Fibroblast of gingiva (primary cell): ENCODE measurements around the gene ZNF74.
A peak's percentile ranks its signal among the peaks of the same experiment; 100 is the strongest.
"Not testable (repeated sequence)": the region's sequence is repeated elsewhere in the genome, so short reads cannot be mapped to it uniquely, and the experiment has no call there.

Experiments used
- DNase-seq: peaks from one replicate; pipeline ENCODE4 v3.0.0-alpha.2; 2011; ENCODE audit warnings: low read depth

The ZNF74 gene

DNA sequence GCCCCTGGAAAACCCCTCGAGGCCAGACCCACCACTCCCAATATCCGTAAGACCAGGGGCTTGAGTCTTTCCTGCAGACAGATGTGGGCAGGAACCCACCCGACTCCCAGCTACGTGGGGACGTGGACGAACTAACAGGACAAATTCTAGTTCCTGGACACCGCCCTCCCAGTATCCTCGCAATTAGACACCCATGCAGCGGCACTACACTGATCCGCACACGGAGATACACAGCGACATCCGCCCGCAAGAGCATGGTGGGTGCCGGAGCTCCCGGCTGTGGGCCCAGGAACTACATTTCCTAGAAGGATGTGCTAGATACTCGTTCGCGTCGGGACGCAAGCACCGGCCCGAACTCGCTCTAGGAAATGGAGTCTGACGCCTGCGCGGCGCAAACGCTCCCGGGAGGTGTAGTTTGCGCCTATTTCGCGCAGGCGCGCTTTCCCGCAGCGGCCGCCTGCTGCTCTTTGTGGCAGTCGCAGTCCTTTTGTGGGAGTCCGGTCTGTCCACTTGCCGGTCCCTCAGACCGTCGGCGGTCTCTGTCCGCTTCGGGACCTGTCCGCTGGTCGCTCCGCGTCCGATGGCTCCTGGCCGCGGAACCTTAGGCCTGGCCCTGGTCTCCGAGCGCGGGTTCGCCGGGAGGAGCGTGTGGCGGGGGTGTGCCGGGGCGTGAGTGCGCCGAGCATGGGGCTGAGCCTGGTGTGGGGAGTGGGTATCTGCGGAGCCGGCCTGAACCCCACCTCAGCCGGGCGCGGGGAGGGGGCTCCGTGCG lies at the start of gene ZNF74:
Gene ZNF74 (plus strand): TSS at position 447 of the 772 bp plus-strand sequence. CDS start 478 bp downstream, outside the sequence.
- peak; percentile 93 for DNase-seq

DNA sequence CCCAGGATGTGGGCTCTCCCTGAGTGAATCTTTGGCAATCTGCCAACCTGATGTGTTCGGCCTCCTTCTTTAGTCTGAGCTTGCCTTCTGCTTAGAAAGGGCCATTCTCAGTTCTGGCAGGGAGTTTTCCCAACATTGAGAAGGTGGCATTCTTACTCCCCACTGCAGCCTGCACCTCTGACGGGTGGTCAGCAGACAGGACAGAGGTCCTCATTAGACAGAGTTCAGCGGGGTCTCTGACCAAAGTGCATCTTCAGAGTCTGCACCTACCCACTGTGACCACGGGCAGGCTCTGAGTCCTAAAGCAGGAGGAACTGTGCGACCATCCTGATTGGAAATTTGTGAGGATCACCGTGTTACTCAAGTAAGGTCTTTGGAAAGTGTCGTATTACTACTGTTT lies 47.4 kb upstream of the ZNF74 start:
- not testable (repeated sequence) for DNase-seq

DNA sequence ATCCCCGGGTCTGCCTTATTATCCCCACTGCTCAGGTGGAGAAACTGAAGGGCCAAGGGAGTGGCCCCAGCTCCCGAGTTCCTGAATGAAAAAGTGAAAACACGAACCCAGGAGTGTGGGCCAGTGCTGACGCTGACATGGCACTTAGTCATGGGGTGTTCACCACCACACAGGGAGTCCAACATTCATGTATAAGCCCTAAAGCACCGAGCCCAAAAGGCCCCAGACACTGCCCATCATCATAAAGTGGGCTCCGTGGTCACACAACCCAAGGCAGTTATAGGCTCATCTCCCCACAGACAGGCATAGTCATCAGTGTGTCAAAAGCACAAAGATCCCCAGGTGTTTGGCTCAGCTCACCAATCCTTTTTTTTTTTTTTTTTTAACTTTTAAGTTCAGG lies 41.4 kb upstream of the ZNF74 start:
- DNase-seq: not testable (repeated sequence)

DNA sequence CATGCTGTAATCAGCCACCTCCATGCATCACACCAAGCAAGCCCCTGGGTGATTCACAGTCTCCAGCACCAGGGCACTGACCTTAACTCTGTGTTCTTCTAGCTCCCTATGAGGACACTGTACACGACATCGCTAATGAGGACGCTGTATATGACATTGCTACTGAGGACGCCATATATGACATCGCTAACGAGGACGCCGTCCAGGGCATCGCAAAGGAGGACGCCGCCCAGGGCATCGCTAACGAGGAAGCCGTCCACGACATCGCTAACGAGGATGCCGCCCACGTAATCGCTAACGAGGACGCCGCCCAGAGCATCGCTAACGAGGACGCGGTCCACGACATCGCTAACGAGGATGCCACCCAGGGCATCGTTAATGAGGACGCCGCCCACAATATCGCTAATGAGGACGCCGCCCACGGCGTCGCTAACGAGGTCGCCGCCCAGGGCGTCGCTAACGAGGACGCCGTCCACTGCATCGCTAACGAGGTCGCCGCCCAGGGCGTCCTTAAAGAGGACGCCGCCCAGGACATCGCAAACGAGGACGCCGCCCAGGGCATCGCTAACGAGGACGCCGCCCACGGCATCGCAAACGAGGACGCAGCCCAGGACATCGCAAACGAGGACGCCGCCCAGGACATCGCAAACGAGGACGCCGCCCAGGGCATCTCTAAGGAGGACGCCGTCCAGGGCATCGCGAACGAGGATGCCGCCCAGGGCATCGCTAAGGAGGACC lies 39.5 kb upstream of the ZNF74 start:
- DNase-seq: no peak

DNA sequence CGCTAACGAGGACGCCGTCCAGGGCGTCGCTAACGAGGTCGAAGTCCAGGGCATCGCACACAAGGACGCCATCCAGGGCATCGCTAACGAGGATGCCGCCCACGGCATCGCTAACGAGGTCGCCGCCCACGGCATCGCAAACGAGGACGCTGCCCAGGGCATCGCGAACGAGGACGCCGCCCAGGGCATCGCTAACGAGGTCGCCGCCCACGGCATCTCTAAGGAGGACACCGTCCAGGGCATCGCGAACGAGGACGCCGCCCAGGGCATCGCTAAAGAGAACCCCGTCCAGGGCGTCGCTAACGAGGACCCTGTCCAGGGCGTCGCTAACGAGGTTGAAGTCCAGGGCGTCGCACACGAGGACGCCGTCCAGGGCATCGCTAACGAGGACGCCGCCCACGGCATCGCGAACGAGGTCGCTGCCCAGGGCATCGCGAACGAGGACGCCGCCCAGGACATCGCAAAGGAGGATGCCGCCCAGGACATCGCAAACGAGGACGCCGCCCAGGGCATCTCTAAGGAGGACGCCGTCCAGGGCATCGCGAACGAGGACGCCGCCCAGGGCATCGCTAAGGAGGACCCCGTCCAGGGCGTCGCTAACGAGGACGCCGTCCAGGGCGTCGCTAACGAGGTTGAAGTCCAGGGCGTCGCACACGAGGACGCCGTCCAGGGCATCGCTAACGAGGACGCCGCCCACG lies 37.9 kb upstream of the ZNF74 start:
- not testable (repeated sequence) for DNase-seq

DNA sequence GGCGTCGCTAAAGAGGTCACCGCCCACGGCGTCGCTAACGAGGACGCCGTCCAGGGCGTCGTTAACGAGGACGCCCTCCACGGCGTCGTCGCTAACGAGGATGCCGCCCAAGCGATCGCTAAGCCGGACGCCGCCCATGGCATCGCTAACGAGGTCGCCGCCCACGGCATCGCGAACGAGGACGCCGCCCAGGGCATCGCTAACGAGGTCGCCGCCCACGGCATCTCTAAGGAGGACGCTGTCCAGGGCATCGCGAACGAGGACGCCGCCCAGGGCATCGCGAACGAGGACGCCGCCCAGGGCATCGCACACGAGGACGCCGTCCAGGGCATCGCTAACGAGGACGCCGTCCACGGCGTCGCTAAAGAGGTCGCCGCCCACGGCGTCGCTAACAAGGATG lies 37.0 kb upstream of the ZNF74 start:
- not testable (repeated sequence) for DNase-seq

DNA sequence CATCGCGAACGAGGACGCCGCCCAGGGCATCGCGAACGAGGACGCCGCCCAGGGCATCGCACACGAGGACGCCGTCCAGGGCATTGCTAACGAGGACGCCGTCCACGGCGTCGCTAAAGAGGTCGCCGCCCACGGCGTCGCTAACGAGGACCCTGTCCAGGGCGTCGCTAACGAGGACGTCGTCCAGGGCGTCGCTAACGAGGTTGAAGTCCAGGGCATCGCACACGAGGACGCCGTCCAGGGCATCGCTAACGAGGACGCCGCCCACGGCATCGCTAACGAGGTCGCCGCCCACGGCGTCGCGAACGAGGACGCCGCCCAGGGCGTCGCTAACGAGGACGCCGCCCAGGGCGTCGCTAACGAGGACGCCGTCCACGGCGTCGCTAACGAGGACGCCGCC lies 36.0 kb upstream of the ZNF74 start:
- not testable (repeated sequence) for DNase-seq

DNA sequence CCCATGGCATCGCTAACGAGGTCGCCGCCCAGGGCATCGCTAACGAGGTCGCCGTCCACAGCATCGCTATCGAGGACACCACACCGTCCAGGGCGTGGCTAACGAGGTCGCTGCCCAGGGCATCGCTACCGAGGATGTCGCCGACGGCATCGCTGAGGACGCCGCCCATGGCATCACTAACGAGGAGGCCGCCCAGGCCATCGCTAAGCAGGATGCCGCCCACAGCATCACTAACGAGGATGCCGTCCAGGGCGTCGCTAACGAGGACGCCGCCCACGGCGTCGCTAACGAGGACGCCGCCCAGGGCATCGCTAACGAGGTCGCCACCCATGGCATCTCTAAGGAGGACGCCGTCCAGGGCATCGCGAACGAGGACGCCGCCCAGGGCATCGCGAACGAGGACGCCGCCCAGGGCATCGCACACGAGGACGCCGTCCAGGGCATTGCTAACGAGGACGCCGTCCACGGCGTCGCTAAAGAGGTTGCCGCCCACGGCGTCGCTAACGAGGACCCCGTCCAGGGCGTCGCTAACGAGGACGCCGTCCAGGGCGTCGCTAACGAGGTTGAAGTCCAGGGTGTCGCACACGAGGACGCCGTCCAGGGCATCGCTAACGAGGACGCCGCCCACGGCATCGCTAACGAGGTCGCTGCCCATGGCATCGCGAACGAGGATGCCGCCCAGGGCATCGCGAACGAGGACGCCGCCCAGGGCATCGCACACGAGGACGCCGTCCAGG lies 35.3 kb upstream of the ZNF74 start:
- DNase-seq: not testable (repeated sequence)

DNA sequence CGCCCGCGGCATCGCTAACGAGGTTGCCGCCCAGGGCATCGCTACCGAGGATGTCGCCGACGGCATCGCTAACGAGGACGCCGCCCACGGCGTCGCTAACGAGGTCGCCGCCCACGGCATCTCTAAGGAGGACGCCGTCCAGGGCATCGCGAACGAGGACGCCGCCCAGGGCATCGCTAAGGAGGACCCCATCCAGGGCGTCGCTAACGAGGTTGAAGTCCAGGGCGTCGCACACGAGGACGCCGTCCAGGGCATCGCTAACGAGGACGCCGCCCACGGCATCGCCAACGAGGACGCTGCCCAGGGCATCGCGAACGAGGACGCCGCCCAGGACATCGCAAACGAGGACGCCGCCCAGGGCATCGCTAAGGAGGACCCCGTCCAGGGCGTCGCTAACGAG lies 33.7 kb upstream of the ZNF74 start:
- not testable (repeated sequence) for DNase-seq

DNA sequence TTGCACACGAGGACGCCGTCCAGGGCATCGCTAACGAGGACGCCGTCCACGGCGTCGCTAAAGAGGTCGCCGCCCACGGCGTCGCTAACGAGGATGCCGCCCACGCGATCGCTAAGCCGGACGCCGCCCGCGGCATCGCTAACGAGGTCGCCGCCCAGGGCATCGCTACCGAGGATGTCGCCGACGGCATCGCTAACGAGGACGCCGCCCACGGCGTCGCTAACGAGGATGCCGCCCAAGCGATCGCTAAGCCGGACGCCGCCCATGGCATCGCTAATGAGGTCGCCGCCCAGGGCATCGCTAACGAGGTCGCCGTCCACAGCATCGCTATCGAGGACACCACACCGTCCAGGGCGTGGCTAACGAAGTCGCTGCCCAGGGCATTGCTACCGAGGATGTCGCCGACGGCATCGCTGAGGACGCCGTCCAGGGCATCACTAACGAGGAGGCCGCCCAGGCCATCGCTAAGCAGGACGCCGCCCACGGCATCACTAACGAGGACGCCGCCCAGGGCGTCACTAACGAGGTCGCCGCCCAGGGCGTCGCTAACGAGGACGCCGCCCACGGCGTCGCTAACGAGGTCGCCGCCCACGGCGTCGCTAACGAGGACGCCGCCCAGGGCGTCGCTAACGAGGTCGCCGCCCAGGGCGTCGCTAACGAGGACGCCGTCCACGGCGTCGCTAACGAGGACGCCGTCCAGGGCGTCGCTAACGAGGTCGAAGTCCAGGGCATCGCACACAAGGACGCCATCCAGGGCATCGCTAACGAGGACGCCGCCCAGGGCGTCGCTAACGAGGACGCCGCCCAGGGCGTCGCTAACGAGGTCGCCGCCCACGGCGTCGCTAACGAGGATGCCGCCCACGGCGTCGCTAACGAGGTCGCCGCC lies 32.8 kb upstream of the ZNF74 start:
- not testable (repeated sequence) for DNase-seq

DNA sequence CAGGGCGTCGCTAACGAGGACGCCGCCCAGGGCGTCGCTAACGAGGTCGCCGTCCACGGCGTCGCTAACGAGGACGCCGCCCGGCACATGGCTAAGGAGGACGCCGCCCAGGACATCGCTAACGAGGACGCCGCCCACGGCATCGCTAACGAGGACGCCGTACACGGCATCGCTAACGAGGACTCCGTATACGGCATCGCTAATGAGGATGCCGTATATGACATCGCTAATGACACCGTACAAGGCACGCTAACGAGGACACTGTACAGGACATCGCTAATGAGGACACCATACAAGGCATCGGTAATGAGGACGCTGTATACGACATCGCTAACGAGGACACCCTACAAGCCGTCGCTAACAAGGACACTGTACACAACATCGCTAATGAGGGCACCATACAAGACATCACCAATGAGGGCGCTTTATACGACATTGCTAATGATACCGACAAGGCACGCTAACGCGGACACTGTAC lies 32.2 kb upstream of the ZNF74 start:
- DNase-seq: not testable (repeated sequence)

DNA sequence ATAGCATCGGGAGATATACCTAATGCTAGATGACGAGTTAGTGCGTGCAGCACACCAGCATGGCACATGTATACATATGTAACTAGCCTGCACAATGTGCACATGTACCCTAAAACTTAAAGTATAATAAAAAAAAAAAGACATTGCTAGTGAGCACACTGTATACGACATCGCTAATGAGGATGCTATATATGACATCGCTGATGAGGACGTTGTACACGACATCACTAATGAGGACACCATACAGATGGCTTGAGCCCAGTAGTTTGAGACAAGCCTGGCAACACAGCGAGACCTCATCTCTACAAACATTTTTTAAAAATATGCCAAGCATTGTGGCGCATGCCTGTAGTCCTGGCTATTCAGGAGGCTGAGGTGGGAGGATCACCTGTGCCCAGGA lies 31.5 kb upstream of the ZNF74 start:
- DNase-seq: not testable (repeated sequence)

DNA sequence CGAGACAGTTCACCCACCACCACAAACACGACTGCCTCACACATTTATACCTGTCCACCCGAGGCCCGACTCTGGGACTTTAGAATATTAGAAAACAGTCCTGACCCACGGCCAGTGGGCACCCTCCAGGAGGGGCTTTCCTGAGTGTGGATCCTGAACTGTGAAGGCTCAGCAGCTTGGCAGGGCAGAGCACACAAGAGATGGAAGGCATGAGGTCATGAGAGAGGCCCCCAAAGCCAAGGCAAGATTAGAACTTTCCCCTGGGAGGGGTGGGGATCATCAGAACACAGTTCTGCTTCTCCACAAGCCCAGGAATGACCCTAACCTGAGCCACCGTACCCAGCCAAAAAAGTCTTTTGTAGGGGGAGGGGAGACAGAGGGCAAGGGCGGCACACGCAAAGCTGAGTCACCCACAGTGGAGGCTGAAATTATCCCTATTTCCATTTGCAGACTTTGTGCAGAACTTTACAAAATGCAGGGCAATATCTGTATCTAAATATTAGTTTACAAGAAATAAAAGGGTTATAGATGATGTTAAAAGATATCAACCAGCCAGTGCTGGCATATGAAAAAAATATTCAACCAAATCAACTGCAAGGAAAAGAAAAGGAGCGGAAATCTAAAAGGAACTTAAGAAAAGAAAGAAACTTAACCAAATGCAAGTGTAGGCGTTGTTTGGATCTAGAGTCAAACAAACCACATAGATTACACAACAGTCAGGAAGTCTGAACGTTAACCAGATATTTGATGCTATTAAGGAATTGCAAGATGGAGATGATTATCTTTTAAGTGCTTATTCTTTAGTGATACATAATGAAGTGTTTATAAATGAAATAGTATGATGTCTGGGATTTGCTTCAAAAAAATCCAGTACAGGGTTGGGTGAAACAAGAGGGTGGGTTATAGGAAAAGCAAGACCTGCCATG lies 29.4 kb upstream of the ZNF74 start:
- peak; percentile 43 for DNase-seq

DNA sequence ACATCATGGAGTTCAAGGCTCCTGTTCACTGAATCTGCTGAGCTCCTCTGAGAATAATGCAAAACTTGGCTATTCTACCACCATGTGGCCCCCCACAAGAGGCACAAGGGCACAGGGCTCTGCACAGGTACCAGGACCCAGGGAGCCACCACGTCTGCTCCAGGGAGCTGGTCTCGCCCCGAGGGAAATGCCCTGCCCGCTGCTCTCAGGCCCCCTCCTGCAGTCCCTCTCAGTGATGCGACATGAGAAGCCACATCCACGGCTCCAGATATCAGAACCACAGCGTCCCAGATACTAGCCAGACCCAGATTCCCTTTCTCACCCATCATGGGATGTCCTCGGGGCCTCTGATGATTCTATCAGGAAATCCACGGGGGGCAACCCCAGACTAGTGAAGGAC lies 27.1 kb upstream of the ZNF74 start:
- DNase-seq: not testable (repeated sequence)

DNA sequence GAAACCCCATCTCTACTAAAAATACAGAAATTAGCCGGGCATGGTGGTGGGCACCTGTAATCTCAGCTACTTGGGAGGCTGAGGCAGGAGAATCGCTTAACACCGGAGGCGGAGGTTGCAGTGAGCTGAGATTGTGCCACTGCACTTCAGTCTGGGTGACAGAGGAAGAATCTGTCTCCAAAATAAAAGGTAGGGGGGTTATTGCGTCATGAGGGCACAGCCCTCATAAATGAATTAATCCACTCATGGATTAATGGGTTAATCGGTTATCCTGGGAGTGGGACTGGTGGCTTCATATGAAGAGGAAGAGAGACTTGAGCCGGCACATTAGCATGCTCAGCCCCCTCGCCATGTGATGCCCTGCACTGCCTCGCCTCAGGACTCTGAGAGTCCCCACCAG lies 25.1 kb upstream of the ZNF74 start:
- DNase-seq: not testable (repeated sequence)

DNA sequence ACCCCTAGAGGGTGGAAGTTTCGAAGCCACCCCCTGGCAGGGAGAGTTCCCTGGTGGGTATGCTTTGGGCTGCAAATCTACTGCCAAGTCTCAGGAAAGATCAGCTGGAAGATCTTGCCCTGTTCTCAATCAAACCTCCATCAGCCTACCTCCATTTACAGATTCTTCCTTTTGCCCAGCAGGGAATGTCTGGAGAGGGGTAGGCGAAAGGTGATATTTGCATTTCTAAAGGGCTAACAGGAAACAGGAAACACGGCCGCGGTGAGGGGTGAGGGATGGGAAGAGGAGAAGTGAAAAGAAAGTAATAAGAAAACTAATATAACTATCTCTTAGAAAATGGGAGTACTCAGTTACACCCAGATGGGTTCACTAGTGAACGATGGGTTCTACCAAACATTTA lies 22.3 kb upstream of the ZNF74 start:
- DNase-seq: not testable (repeated sequence)

DNA sequence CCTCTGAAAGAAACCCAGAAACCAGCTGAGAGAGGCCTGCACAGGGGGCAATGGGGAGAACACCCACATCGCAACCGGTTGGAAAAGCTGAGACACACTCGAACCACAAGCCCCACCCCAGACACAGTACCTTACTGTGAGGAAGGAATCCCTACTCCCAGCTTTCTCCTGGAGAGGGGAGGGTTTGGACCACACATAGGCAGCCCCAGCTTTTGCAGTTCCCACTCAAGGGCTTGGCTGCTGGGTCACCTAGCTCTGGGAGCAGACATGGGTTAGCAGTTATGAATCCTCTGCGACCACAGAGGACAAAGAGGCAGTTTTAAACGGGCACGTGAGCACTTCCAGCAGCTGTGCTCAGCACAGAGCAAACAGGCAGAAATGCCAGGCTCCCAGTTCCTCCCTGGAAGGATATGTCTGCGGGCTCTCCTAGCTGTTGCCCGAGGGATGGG lies 21.5 kb upstream of the ZNF74 start:
- DNase-seq: not testable (repeated sequence)

DNA sequence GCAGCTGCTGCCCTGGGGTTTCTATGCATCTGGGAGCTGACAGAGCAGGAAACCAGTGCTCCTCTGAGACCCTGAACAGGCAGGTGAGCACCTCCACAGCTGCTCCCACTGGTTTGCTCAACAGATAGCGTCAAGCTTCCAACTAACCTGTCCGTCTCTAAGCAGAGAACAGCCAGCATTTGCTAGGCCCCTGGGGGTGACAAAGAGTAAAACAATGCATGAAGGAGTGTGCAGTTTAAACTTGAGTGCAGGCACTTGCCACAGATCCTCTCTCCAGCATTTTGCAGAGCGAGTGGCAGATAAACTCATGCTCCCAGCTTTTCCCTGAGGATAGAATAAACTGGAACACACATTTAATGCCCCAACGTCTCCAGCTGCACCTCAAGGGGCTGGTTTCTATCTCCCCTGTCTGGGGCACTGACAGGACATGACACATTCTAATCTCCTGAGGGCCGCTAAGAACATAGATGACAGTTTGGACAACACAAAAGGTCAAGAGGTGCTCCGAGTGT lies 20.7 kb upstream of the ZNF74 start:
- DNase-seq: not testable (repeated sequence)

DNA sequence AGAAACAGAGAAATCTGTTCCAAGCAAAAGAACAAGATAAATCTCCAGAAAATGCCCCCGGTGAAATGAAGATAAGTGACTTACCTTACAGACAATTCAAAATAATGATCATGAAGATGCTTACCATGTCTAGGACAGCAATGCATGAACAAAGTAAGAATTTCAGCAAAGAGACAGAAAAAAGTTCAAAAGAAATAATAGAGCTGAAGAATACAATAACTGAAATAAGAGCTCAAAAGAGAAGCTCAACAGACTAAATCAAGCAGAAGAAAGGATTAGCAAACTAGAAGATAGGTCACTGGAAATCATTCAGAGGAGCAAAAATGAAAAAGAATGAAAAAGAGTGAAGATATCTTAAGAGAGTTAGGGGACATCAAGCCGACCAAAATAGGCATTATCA lies 19.8 kb upstream of the ZNF74 start:
- not testable (repeated sequence) for DNase-seq
